ENCODE measurements around the gene ADAMTSL1.

DNA sequence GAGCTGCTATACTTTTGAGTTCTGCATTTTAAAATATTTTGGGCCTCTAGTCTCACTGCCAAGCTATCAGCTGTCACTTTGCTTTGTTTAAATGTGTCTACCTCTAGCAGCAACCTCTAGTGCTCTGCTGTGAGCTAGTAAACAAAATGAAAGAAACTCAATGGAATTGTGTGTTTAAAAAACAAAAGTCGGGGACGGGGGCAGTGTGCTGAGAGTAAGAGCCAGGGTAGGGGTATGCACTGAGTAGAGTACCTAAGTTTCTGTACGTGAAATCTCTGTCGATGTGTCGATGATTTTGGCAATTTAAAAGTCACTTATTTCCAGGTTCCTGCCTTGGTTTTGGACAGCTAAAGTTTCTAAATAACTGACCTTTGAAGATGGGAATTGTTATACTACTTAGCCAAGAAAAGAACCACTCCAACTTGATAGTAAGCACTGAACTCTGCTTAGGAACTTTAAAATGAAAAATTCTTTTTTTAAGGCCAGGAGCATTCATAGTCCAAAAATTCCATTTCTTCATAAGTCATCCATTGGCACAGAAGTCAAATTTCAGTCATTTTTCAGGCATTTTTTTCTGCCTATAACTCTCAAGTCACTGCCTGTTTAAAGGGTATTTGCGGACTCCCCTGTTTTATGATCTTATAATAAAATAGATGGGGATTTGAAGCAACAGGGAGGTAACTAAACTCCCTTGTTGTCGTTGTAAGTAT is 447.6 kb downstream of the ADAMTSL1 start:
- TF ChIP-seq, protein P1, sequence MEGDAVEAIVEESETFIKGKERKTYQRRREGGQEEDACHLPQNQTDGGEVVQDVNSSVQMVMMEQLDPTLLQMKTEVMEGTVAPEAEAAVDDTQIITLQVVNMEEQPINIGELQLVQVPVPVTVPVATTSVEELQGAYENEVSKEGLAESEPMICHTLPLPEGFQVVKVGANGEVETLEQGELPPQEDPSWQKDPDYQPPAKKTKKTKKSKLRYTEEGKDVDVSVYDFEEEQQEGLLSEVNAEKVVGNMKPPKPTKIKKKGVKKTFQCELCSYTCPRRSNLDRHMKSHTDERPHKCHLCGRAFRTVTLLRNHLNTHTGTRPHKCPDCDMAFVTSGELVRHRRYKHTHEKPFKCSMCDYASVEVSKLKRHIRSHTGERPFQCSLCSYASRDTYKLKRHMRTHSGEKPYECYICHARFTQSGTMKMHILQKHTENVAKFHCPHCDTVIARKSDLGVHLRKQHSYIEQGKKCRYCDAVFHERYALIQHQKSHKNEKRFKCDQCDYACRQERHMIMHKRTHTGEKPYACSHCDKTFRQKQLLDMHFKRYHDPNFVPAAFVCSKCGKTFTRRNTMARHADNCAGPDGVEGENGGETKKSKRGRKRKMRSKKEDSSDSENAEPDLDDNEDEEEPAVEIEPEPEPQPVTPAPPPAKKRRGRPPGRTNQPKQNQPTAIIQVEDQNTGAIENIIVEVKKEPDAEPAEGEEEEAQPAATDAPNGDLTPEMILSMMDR (IDR thresholded peaks at IDR 0.05): no peak
- TF ChIP-seq POLR2A (IDR thresholded peaks at IDR 0.05): no peak
